ENCODE results near the gene AUTS2.

DNA sequence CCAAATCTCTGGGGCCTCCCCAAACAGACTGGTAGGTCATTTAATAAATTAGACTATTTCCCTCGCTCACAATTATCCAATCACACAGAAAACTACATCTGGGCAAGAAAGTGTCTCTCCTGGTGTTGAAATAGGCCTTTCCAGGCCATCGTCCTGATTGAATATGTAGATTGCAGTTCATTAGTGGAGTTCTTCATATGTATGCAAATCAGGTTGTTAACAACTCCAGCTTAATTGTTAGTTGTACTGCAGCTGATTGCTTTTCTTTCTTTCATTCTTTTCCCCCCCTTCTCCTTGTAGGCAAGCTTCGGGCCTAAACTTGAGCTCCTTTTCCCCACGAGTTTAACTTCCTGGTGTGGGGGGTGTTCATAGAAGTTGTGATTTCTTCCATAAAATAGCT, 1174.6 kb downstream of the AUTS2 start:
- TF ChIP-seq, protein P1, sequence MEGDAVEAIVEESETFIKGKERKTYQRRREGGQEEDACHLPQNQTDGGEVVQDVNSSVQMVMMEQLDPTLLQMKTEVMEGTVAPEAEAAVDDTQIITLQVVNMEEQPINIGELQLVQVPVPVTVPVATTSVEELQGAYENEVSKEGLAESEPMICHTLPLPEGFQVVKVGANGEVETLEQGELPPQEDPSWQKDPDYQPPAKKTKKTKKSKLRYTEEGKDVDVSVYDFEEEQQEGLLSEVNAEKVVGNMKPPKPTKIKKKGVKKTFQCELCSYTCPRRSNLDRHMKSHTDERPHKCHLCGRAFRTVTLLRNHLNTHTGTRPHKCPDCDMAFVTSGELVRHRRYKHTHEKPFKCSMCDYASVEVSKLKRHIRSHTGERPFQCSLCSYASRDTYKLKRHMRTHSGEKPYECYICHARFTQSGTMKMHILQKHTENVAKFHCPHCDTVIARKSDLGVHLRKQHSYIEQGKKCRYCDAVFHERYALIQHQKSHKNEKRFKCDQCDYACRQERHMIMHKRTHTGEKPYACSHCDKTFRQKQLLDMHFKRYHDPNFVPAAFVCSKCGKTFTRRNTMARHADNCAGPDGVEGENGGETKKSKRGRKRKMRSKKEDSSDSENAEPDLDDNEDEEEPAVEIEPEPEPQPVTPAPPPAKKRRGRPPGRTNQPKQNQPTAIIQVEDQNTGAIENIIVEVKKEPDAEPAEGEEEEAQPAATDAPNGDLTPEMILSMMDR (IDR thresholded peaks at IDR 0.05; ENCODE audit: insufficient read depth, low read length) = no peak
- TF ChIP-seq, protein P2, sequence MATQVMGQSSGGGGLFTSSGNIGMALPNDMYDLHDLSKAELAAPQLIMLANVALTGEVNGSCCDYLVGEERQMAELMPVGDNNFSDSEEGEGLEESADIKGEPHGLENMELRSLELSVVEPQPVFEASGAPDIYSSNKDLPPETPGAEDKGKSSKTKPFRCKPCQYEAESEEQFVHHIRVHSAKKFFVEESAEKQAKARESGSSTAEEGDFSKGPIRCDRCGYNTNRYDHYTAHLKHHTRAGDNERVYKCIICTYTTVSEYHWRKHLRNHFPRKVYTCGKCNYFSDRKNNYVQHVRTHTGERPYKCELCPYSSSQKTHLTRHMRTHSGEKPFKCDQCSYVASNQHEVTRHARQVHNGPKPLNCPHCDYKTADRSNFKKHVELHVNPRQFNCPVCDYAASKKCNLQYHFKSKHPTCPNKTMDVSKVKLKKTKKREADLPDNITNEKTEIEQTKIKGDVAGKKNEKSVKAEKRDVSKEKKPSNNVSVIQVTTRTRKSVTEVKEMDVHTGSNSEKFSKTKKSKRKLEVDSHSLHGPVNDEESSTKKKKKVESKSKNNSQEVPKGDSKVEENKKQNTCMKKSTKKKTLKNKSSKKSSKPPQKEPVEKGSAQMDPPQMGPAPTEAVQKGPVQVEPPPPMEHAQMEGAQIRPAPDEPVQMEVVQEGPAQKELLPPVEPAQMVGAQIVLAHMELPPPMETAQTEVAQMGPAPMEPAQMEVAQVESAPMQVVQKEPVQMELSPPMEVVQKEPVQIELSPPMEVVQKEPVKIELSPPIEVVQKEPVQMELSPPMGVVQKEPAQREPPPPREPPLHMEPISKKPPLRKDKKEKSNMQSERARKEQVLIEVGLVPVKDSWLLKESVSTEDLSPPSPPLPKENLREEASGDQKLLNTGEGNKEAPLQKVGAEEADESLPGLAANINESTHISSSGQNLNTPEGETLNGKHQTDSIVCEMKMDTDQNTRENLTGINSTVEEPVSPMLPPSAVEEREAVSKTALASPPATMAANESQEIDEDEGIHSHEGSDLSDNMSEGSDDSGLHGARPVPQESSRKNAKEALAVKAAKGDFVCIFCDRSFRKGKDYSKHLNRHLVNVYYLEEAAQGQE (IDR thresholded peaks at IDR 0.05; ENCODE audit: insufficient replicate concordance, low read depth) = no peak
- TF ChIP-seq POLR2AphosphoS5 (IDR thresholded peaks at IDR 0.05; ENCODE audit: low read depth) (no peak), GABPA (IDR thresholded peaks at IDR 0.05; ENCODE audit: low read depth) (no peak)

Measured in HL-60 (cell line).